Measurements from ENCODE around the gene SLC25A21. TPM values are rescaled to one million over a fixed set of nuclear protein-coding genes. Genes with fewer than 3 reads are reported as not detected.

Gene SLC25A21
- total and polyA plus RNA-seq, 2 donors (not counting 1 experiment from before 2014, with no cell fraction given) = 0.50 to 0.62 TPM

- H2AFZ ChIP-seq (ENCODE audit: low read length) = no peak overlapping the region
- no peak overlapping the region for H3K9ac ChIP-seq (ENCODE audit: insufficient read depth, low read length)
- H3K36me3 ChIP-seq (ENCODE audit: control insufficient read depth, insufficient read depth, low read length) = no peaks in the 10 kb centered on the region
- peaks cover 8% of the 10 kb centered on the region for H3K4me1 ChIP-seq (ENCODE audit: control insufficient read depth, extremely low read depth, insufficient read depth, low read length)
- no peak overlapping the region for H3K4me2 ChIP-seq (ENCODE audit: extremely low read depth, insufficient read depth, low read length)
- H3K27ac ChIP-seq (ENCODE audit: insufficient read depth, low read length) = no peak overlapping the region
- no peaks in the 10 kb centered on the region for H3K9me3 ChIP-seq (ENCODE audit: control insufficient read depth, insufficient read depth, low read depth, low read length)
- TF ChIP-seq CTCF (conservative IDR thresholded peaks at IDR 0.05 in 1 of 2, IDR thresholded peaks at IDR 0.05 in 1 of 2; ENCODE audit: low read depth in 1 of 2, low read length in 2 of 2) (no peak), EZH2 (IDR thresholded peaks at IDR 0.05; ENCODE audit: low read length, missing control alignments) (no peak)
- DNase-seq (ENCODE audit: low read depth in 2 of 2) = no peak
- no peaks in the 10 kb centered on the region for H3K79me2 ChIP-seq (ENCODE audit: control insufficient read depth, insufficient read depth, low read length)
- H4K20me1 ChIP-seq (ENCODE audit: control insufficient read depth, extremely low read depth, insufficient read depth, low read length) = no peaks in the 10 kb centered on the region
- H3K27me3 ChIP-seq (ENCODE audit: control insufficient read depth, insufficient read depth, low read length) = no peaks in the 10 kb centered on the region
- H3K4me3 ChIP-seq (replicated peaks in 1 of 4; ENCODE audit: control extremely low read depth in 1 of 4, insufficient read depth in 1 of 4, low read depth in 3 of 4, low read length in 4 of 4) = no peak overlapping the region
Observed at GRCh38 chr14:36989806-36990205, 182.6 kb downstream of the SLC25A21 start.

GRCh38 chr14:36988989-36989388 lies 183.4 kb downstream of the SLC25A21 start:
- DNase-seq (ENCODE audit: low read depth in 2 of 2) = no peak
- H3K4me2 ChIP-seq (ENCODE audit: extremely low read depth, insufficient read depth, low read length) = no peak overlapping the region

GRCh38 chr14:36988568-36988967 lies 183.8 kb downstream of the SLC25A21 start:
- Histone ChIP-seq H3K4me2 (ENCODE audit: extremely low read depth, insufficient read depth, low read length) (no peak overlapping the region), H3K4me1 (ENCODE audit: control insufficient read depth, extremely low read depth, insufficient read depth, low read length) (peaks cover 8% of the 10 kb centered on the region), H3K36me3 (ENCODE audit: control insufficient read depth, insufficient read depth, low read length) (no peaks in the 10 kb centered on the region), H3K9ac (ENCODE audit: insufficient read depth, low read length) (no peak overlapping the region), H3K27ac (ENCODE audit: insufficient read depth, low read length) (no peak overlapping the region), H2AFZ (ENCODE audit: low read length) (no peak overlapping the region), H3K4me3 (replicated peaks in 1 of 4; ENCODE audit: control extremely low read depth in 1 of 4, insufficient read depth in 1 of 4, low read depth in 3 of 4, low read length in 4 of 4) (no peak overlapping the region), H3K79me2 (ENCODE audit: control insufficient read depth, insufficient read depth, low read length) (no peaks in the 10 kb centered on the region), H4K20me1 (ENCODE audit: control insufficient read depth, extremely low read depth, insufficient read depth, low read length) (no peaks in the 10 kb centered on the region), H3K9me3 (ENCODE audit: control insufficient read depth, insufficient read depth, low read depth, low read length) (no peaks in the 10 kb centered on the region), H3K27me3 (ENCODE audit: control insufficient read depth, insufficient read depth, low read length) (no peaks in the 10 kb centered on the region)
- no peak for TF ChIP-seq EZH2 (IDR thresholded peaks at IDR 0.05; ENCODE audit: low read length, missing control alignments)
- TF ChIP-seq CTCF (conservative IDR thresholded peaks at IDR 0.05 in 1 of 2, IDR thresholded peaks at IDR 0.05 in 1 of 2; ENCODE audit: low read depth in 1 of 2, low read length in 2 of 2) = no peak
- DNase-seq (ENCODE audit: low read depth in 2 of 2) = peak; percentile 4 to 52

More at GRCh38 chr14:36988989-36989388, 183.4 kb downstream of the SLC25A21 start:
- H2AFZ ChIP-seq (ENCODE audit: low read length) = no peak overlapping the region
- no peak overlapping the region for H3K9ac ChIP-seq (ENCODE audit: insufficient read depth, low read length)
- peaks cover 8% of the 10 kb centered on the region for H3K4me1 ChIP-seq (ENCODE audit: control insufficient read depth, extremely low read depth, insufficient read depth, low read length)
- no peak overlapping the region for H3K4me3 ChIP-seq (replicated peaks in 1 of 4; ENCODE audit: control extremely low read depth in 1 of 4, insufficient read depth in 1 of 4, low read depth in 3 of 4, low read length in 4 of 4)
- no peaks in the 10 kb centered on the region for H3K27me3 ChIP-seq (ENCODE audit: control insufficient read depth, insufficient read depth, low read length)
- TF ChIP-seq CTCF (conservative IDR thresholded peaks at IDR 0.05 in 1 of 2, IDR thresholded peaks at IDR 0.05 in 1 of 2; ENCODE audit: low read depth in 1 of 2, low read length in 2 of 2) = no peak
- TF ChIP-seq EZH2 (IDR thresholded peaks at IDR 0.05; ENCODE audit: low read length, missing control alignments) = no peak
- no peaks in the 10 kb centered on the region for H3K9me3 ChIP-seq (ENCODE audit: control insufficient read depth, insufficient read depth, low read depth, low read length)
- H3K36me3 ChIP-seq (ENCODE audit: control insufficient read depth, insufficient read depth, low read length) = no peaks in the 10 kb centered on the region
- no peaks in the 10 kb centered on the region for H4K20me1 ChIP-seq (ENCODE audit: control insufficient read depth, extremely low read depth, insufficient read depth, low read length)
- H3K79me2 ChIP-seq (ENCODE audit: control insufficient read depth, insufficient read depth, low read length) = no peaks in the 10 kb centered on the region
- H3K27ac ChIP-seq (ENCODE audit: insufficient read depth, low read length) = no peak overlapping the region
